Mucosa of rectum (tissue), 2 donors: ENCODE data around the gene MPPED2.

ENCODE experiments used
- H3K27ac ChIP-seq, 2 donors: one replicate each; pipeline ENCODE4 v1.7.0; 2013; ENCODE audit warnings: inconsistent platforms in 2 of 2, low read depth in 2 of 2, low read length in 2 of 2
- H3K27me3 ChIP-seq, 2 donors: one replicate each; pipeline ENCODE4 v1.7.0; 2013; ENCODE audit warnings: low read length in 2 of 2; ENCODE audit not compliant: control insufficient read depth in 2 of 2, insufficient read depth in 2 of 2
- H3K36me3 ChIP-seq, 2 donors: one replicate each; pipeline ENCODE4 v1.7.0; 2013; ENCODE audit warnings: low read length in 2 of 2; ENCODE audit not compliant: control insufficient read depth in 2 of 2, insufficient read depth in 2 of 2
- H3K4me1 ChIP-seq, 2 donors: one replicate each; pipeline ENCODE4 v1.7.0; 2013; ENCODE audit warnings: low read length in 2 of 2, mild to moderate bottlenecking in 1 of 2; ENCODE audit not compliant: control insufficient read depth in 2 of 2, insufficient read depth in 2 of 2
- H3K4me3 ChIP-seq, 2 donors: one replicate each; pipeline ENCODE4 v1.7.0; 2013; ENCODE audit warnings: low read length in 2 of 2
- H3K9ac ChIP-seq, 2 donors: one replicate each; pipeline ENCODE4 v1.7.0; 2013; ENCODE audit warnings: low read length in 2 of 2, low read depth in 1 of 2, mild to moderate bottlenecking in 1 of 2
- H3K9me3 ChIP-seq, 2 donors: one replicate each; pipeline ENCODE4 v1.7.0; 2013; ENCODE audit warnings: low read length in 2 of 2; ENCODE audit not compliant: control insufficient read depth in 2 of 2
- donor health status: healthy.
- donor health status: Normal muscosa, but diverticular disease.

The MPPED2 gene

GRCh38 chr11:30459821-30460220 is 126.3 kb downstream of the MPPED2 start:
- Histone ChIP-seq H3K4me3 (no peak overlapping the region), H3K27ac (no peak overlapping the region), H3K4me1 (no peaks in the 10 kb centered on the region), H3K36me3 (no peaks in the 10 kb centered on the region), H3K27me3 (no peaks in the 10 kb centered on the region), H3K9me3 (no peaks in the 10 kb centered on the region), H3K9ac (no peak overlapping the region)

- Histone ChIP-seq H3K4me3 (no peak overlapping the region), H3K9ac (no peak overlapping the region), H3K4me1 (peaks cover 0 to 2% of the 10 kb centered on the region in 2 donors), H3K36me3 (no peaks in the 10 kb centered on the region), H3K27me3 (no peaks in the 10 kb centered on the region), H3K9me3 (no peaks in the 10 kb centered on the region), H3K27ac (no peak overlapping the region)
Observed at GRCh38 chr11:30459306-30459705, 126.8 kb downstream of the MPPED2 start.

GRCh38 chr11:30458541-30458940 is 127.6 kb downstream of the MPPED2 start:
- Histone ChIP-seq H3K9ac (no peak overlapping the region), H3K27ac (no peak overlapping the region), H3K4me3 (no peak overlapping the region), H3K9me3 (no peaks in the 10 kb centered on the region), H3K4me1 (peaks cover 0 to 2% of the 10 kb centered on the region in 2 donors), H3K27me3 (no peaks in the 10 kb centered on the region), H3K36me3 (no peaks in the 10 kb centered on the region)

GRCh38 chr11:30457087-30457486 is 129.1 kb downstream of the MPPED2 start:
- no peak overlapping the region for H3K9ac ChIP-seq
- peaks cover 0 to 5% of the 10 kb centered on the region in 2 donors for H3K4me1 ChIP-seq
- no peaks in the 10 kb centered on the region for H3K27me3 ChIP-seq
- no peaks in the 10 kb centered on the region for H3K36me3 ChIP-seq
- no peak overlapping the region for H3K4me3 ChIP-seq
- no peak overlapping the region for H3K27ac ChIP-seq
- H3K9me3 ChIP-seq = no peaks in the 10 kb centered on the region

- Histone ChIP-seq H3K9ac (no peak overlapping the region), H3K36me3 (no peaks in the 10 kb centered on the region), H3K4me1 (peaks cover 0 to 5% of the 10 kb centered on the region in 2 donors), H3K9me3 (no peaks in the 10 kb centered on the region), H3K27me3 (no peaks in the 10 kb centered on the region), H3K27ac (no peak overlapping the region), H3K4me3 (no peak overlapping the region)
Observed at GRCh38 chr11:30455025-30455424, 131.1 kb downstream of the MPPED2 start.

GRCh38 chr11:30454541-30454940 is 131.6 kb downstream of the MPPED2 start:
- no peaks in the 10 kb centered on the region for H3K9me3 ChIP-seq
- H3K27ac ChIP-seq = no peak overlapping the region
- peaks cover 0 to 5% of the 10 kb centered on the region in 2 donors for H3K4me1 ChIP-seq
- H3K27me3 ChIP-seq = no peaks in the 10 kb centered on the region
- H3K36me3 ChIP-seq = no peaks in the 10 kb centered on the region
- H3K4me3 ChIP-seq = no peak overlapping the region
- no peak overlapping the region for H3K9ac ChIP-seq

- no peak overlapping the region for H3K4me3 ChIP-seq
- H3K9me3 ChIP-seq = no peaks in the 10 kb centered on the region
- H3K4me1 ChIP-seq = peaks cover 0 to 5% of the 10 kb centered on the region in 2 donors
- H3K27me3 ChIP-seq = no peaks in the 10 kb centered on the region
- no peak overlapping the region for H3K27ac ChIP-seq
- H3K36me3 ChIP-seq = no peaks in the 10 kb centered on the region
- H3K9ac ChIP-seq = no peak overlapping the region
Observed at GRCh38 chr11:30454111-30454510, 132.0 kb downstream of the MPPED2 start.

- no peak overlapping the region for H3K27ac ChIP-seq
- no peak overlapping the region for H3K4me3 ChIP-seq
- no peaks in the 10 kb centered on the region for H3K27me3 ChIP-seq
- H3K9ac ChIP-seq = no peak overlapping the region
- H3K36me3 ChIP-seq = no peaks in the 10 kb centered on the region
- H3K9me3 ChIP-seq = no peaks in the 10 kb centered on the region
- H3K4me1 ChIP-seq = peaks cover 0 to 5% of the 10 kb centered on the region in 2 donors
Observed at GRCh38 chr11:30453705-30454104, 132.4 kb downstream of the MPPED2 start.

- Histone ChIP-seq H3K36me3 (no peaks in the 10 kb centered on the region), H3K9ac (no peak overlapping the region), H3K27me3 (no peaks in the 10 kb centered on the region), H3K9me3 (no peaks in the 10 kb centered on the region), H3K4me3 (no peak overlapping the region), H3K27ac (no peak overlapping the region), H3K4me1 (peaks cover 0 to 5% of the 10 kb centered on the region in 2 donors)
Observed at GRCh38 chr11:30452842-30453241, 133.3 kb downstream of the MPPED2 start.

GRCh38 chr11:30452114-30452513 is 134.0 kb downstream of the MPPED2 start:
- no peaks in the 10 kb centered on the region for H3K9me3 ChIP-seq

GRCh38 chr11:30451626-30452025 is 134.5 kb downstream of the MPPED2 start:
- Histone ChIP-seq H3K27ac (no peak overlapping the region), H3K27me3 (no peaks in the 10 kb centered on the region), H3K36me3 (no peaks in the 10 kb centered on the region), H3K9ac (no peak overlapping the region), H3K9me3 (no peaks in the 10 kb centered on the region), H3K4me1 (peaks cover 0 to 5% of the 10 kb centered on the region in 2 donors), H3K4me3 (no peak overlapping the region)

More at GRCh38 chr11:30452114-30452513, 134.0 kb downstream of the MPPED2 start:
- H3K27ac ChIP-seq = no peak overlapping the region
- H3K27me3 ChIP-seq = no peaks in the 10 kb centered on the region
- no peak overlapping the region for H3K9ac ChIP-seq
- no peak overlapping the region for H3K4me3 ChIP-seq
- H3K4me1 ChIP-seq = peaks cover 0 to 5% of the 10 kb centered on the region in 2 donors
- no peaks in the 10 kb centered on the region for H3K36me3 ChIP-seq
